GM21737 (cell line): ENCODE measurements around the gene SAMD8.
"Not testable (repeated sequence)": the region's sequence is repeated elsewhere in the genome, so short reads cannot be mapped to it uniquely, and the experiment has no call there.

Experiments
- ATAC-seq: cut with Tn5 transposase; IDR thresholded peaks from one replicate; pipeline ENCODE4 v1.9.1; 2021; ENCODE audit warnings: mild to moderate bottlenecking, moderate library complexity; ENCODE audit not compliant: unreplicated experiment

SAMD8 gene

GRCh38 chr10:75210282-75211006, 99.0 kb downstream of the SAMD8 start, which contains the start of gene VDAC2:
Gene VDAC2 (plus strand): TSS chr10:75210796. CDS start chr10:75211159, 363 bp downstream.
- peak; percentile 90 for ATAC-seq

GRCh38 chr10:75211007-75211691, 99.7 kb downstream of the SAMD8 start:
- ATAC-seq: no peak

DNA sequence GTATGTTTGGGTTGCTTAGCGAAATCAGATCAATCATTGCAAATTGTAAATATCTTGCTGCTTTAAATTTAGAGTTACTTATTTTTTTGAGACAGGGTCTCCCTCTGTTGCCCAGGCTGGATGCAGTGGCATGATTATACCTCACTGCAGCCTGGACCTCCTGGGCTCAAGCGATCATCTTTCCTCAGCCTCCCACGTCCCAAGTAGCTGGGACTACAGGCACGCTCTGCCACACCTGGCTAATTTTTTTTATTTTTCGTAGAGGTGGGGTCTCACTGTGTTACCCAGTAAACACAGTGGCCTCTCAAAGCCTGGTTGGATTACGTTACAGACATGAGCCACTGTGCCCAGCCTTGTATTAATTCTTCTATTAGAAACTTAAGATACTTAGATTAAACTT, 100.9 kb downstream of the SAMD8 start:
- ATAC-seq: no peak

GRCh38 chr10:75220274-75220673, 108.8 kb downstream of the SAMD8 start:
- ATAC-seq: no peak

DNA sequence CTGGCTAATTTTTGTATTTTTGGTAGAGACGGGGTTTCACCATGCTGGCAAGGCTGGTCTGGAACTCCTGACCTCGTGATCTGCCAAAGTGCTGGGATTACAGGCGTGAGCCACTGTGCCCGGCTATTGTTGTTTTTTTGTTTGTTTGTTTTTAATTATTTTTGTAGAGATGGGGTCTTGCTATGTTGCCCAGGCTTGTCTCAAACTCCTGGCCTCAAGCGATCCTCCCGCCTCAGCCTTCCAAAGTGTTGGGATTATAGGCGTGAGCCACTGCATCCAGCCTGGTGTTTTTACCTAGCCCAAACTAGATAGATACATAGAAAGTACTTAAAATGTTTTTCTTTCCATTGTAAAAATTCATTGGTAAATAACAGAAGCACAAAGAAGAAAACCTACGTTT, 110.0 kb downstream of the SAMD8 start:
- ATAC-seq: not testable (repeated sequence)

DNA sequence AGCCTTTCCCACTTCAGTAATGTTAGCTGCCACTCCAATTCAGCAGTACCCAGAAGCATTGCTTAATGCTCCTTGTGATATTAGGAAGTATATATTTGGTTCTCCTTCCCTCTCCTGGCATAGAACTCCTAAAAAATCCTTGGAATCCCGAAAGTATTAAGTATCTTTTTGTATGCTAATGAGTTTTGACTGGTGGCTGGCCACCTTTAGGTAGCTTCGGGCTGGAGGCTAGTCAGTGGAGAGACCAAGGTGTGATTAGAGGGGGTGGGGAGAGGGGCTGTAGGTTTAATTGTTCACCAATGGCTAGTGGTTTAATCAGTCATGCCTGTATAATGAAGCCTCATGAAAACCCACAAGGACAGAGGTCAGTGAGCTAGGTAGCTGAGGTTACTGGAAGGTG, 112.1 kb downstream of the SAMD8 start:
- no peak for ATAC-seq

GRCh38 chr10:75226095-75226494, 114.6 kb downstream of the SAMD8 start:
- no peak for ATAC-seq

DNA sequence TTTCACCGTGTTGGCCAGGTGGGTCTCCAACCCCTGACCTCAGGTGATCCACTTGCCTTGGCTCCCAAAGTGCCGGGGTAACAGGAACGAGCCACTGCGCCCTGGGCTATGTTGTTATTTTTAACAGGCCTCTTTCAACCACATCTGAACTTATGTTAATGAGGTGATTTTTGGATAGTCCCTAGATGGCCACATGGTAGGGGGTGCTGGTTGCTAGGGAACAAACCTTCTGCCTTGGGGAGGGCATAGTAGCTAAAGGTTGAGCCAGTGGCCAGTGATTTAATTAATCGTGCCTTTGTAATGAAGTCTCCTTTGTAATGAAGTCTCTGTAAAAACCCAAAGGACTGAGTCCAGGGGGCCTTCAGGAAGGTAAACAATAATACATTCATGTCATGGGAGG, 115.2 kb downstream of the SAMD8 start:
- ATAC-seq: no peak

- ATAC-seq: no peak
Observed at GRCh38 chr10:75228278-75228677, 116.8 kb downstream of the SAMD8 start.

- no peak for ATAC-seq
Observed at GRCh38 chr10:75228834-75229233, 117.4 kb downstream of the SAMD8 start.

DNA sequence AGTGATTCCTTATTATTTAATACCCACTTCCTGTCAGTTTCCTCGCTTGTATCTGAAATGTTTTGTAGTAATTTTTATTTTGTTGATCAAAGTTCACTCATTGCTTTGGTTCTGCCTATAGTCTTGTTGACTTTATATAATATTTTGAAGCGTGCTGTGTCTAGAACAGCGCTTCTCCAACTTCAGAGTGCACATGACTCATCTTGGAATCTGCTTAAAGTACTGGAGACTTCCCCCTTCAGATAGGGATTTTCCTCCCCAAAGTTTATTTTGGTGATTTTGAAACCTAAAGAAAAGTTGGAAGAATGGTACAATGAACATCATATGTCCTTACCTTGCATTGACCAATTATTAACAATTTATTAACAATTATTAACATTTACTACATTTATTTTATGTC, 118.5 kb downstream of the SAMD8 start:
- no peak for ATAC-seq

- ATAC-seq: peak; percentile 31
Observed at GRCh38 chr10:75230600-75231038, 119.2 kb downstream of the SAMD8 start.
